Muscle layer of duodenum (tissue), 2 donors: ENCODE results near the gene PLA2G3.

Experiments used
- H3K27ac ChIP-seq: one replicate; pipeline ENCODE4 v1.7.0; 2013; ENCODE audit warnings: mild to moderate bottlenecking, low read length
- H3K27me3 ChIP-seq: one replicate; pipeline ENCODE4 v1.7.0; 2013; ENCODE audit warnings: low read depth, mild to moderate bottlenecking, control low read depth, low read length
- H3K36me3 ChIP-seq, 2 donors: one replicate each; pipeline ENCODE4 v1.7.0; 2013; ENCODE audit warnings: low read length in 2 of 2, control low read depth in 1 of 2, mild to moderate bottlenecking in 1 of 2; ENCODE audit not compliant: insufficient read depth in 2 of 2, control insufficient read depth in 1 of 2
- H3K4me1 ChIP-seq, 2 donors: one replicate each; pipeline ENCODE4 v1.7.0; 2013; ENCODE audit warnings: low read length in 2 of 2, mild to moderate bottlenecking in 2 of 2, control low read depth in 1 of 2, moderate library complexity in 1 of 2; ENCODE audit not compliant: insufficient read depth in 2 of 2, control insufficient read depth in 1 of 2
- H3K4me3 ChIP-seq, 2 donors: one replicate each; pipeline ENCODE4 v1.7.0; 2013; ENCODE audit warnings: low read length in 2 of 2, low read depth in 1 of 2, mild to moderate bottlenecking in 1 of 2
- H3K9me3 ChIP-seq, 2 donors: one replicate each; pipeline ENCODE4 v1.7.0; 2013; ENCODE audit warnings: low read length in 2 of 2, control low read depth in 1 of 2, mild to moderate bottlenecking in 1 of 2; ENCODE audit not compliant: control insufficient read depth in 1 of 2
- donor health status: healthy.

PLA2G3 gene

DNA sequence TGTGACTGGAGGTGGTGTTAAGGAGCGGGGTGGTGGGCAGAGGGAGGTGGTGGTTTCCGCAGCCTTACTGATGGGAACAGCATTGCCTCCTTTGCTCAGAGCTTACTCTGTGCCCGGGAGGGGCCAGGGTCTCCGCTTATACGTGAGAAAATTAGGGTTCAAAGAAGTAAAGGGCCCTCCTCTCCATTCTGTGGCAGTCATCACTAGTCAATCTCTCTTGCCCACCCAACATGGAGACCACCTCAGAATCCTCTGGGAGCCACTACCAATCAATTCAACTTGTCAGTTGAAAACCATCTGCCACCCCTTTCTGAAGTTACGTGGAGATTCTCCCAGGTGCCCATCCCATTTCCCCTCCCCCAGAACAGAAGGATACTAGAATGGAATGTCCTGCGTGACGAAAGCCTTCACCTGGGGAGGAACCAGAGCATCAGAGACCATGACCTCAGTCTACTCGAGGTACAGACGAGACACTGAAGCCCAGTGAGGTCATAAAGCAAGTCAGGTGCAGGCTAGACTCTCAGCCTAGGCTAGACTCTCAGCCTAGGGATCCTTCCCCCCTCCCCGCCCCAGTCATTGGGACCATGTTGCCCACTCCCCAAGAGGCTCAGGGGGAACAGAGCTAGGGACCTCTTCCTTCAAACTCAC is 34.9 kb downstream of the PLA2G3 start:
- Histone ChIP-seq H3K9me3 (no peaks in the 10 kb centered on the region), H3K36me3 (peaks cover 11 to 22% of the 10 kb centered on the region in 2 donors), H3K27ac (peak overlapping the region; percentile 95), H3K4me3 (peak overlapping the region; percentile 78 to 82), H3K4me1 (peaks cover 16 to 52% of the 10 kb centered on the region in 2 donors), H3K27me3 (no peaks in the 10 kb centered on the region)

- Histone ChIP-seq H3K36me3 (peaks cover 16 to 28% of the 10 kb centered on the region in 2 donors), H3K27me3 (no peaks in the 10 kb centered on the region), H3K4me1 (peaks cover 16 to 57% of the 10 kb centered on the region in 2 donors), H3K27ac (peak overlapping the region; percentile 95), H3K4me3 (peak overlapping the region in 1 of 2 donors; percentile 82), H3K9me3 (no peaks in the 10 kb centered on the region)
These were observed 35.4 kb downstream of the PLA2G3 start for GRCh38 chr22:31104869-31105268.

GRCh38 chr22:31103899-31104694 is 36.2 kb downstream of the PLA2G3 start:
- Histone ChIP-seq H3K4me3 (no peak overlapping the region), H3K4me1 (peaks cover 18 to 65% of the 10 kb centered on the region in 2 donors), H3K27me3 (no peaks in the 10 kb centered on the region), H3K27ac (peak overlapping the region; percentile 96), H3K36me3 (peaks cover 22 to 35% of the 10 kb centered on the region in 2 donors), H3K9me3 (no peaks in the 10 kb centered on the region)

GRCh38 chr22:31103111-31103510 is 37.2 kb downstream of the PLA2G3 start:
- Histone ChIP-seq H3K9me3 (no peaks in the 10 kb centered on the region), H3K27ac (peak overlapping the region; percentile 96), H3K4me1 (peaks cover 19 to 73% of the 10 kb centered on the region in 2 donors), H3K27me3 (no peaks in the 10 kb centered on the region), H3K4me3 (peak overlapping the region in 1 of 2 donors; percentile 19), H3K36me3 (peaks cover 25 to 39% of the 10 kb centered on the region in 2 donors)

DNA sequence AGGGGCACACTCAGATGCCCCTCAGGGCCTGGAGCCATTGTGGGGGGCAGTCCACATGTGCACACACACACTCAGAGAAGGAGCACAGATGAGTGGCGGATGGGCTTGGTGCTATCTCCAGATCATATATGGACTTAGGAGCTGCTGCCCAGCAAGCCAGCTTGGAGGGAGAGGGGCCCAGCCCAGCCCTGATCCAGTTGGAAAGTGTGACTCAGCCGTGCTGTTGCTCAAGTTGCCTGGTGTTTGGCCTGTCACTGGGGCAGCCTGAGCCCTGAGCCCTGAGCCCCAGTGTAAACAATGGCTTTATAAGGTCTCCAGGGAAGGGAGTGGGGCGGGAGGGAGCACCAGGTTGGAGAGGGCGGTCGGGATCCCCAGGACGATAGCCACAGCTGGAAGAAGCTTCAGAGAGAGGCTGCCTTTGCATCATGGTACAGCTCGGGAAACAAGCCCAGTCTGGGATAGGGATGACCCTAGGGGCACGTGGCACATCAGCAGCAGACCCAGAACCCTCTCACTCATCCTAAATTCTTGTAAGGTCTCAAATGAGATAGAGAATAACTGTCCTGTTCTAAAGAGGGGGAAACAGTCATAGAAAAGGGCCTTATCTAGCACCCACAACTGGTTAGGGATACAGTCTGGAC is 37.7 kb downstream of the PLA2G3 start:
- Histone ChIP-seq H3K4me1 (peaks cover 16 to 74% of the 10 kb centered on the region in 2 donors), H3K4me3 (peak overlapping the region in 1 of 2 donors; percentile 19)

DNA sequence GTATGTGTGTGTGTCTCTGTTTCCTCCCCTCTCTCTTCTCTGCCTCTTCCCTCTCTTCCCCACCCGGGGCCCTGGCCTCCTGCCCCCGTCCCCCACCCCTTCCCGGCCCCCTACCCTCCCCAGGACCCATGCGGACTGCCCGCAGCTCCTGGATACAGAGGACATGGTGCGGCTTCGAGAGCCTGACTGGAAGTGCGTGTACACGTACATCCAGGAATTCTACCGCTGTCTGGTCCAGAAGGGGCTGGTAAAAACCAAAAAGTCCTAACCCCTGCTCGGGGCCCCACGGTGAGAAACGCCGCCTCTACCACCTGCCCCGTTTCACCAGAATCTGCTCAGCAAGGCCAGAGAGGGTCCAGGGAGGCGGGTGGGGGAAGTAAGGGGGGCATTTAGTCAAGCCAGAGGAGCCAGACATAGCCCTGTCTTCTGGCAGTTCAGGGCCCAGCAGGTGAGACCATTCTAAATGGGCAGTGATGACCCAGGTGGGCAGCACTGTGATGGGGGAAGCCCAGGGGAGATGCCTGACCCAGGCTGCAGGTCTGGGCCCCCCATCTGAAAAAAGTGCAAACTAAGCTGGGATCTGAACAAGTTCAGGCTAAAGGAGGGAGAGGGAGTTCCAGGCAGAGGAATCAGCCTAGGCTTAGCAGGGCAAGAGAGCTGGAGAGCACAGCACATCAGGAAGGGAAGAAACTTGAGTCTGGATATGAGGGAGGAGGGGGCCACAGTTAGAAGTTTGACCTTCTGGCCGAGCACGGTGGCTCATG is 39.4 kb downstream of the PLA2G3 start:
- Histone ChIP-seq H3K27ac (peak overlapping the region; percentile 23), H3K4me3 (no peak overlapping the region), H3K36me3 (peaks cover 37 to 53% of the 10 kb centered on the region in 2 donors), H3K4me1 (peaks cover 16 to 86% of the 10 kb centered on the region in 2 donors), H3K27me3 (no peaks in the 10 kb centered on the region), H3K9me3 (no peaks in the 10 kb centered on the region)

More for the DNA sequence above, 37.7 kb downstream of the PLA2G3 start:
- Histone ChIP-seq H3K36me3 (peaks cover 25 to 43% of the 10 kb centered on the region in 2 donors), H3K27me3 (no peaks in the 10 kb centered on the region), H3K9me3 (no peaks in the 10 kb centered on the region), H3K27ac (peak overlapping the region; percentile 96)

GRCh38 chr22:31099841-31100761 is 40.2 kb downstream of the PLA2G3 start:
- Histone ChIP-seq H3K27ac (peak overlapping the region; percentile 36), H3K4me1 (peaks cover 16 to 86% of the 10 kb centered on the region in 2 donors), H3K4me3 (no peak overlapping the region), H3K36me3 (peaks cover 45 to 56% of the 10 kb centered on the region in 2 donors), H3K27me3 (no peaks in the 10 kb centered on the region), H3K9me3 (no peaks in the 10 kb centered on the region)

- Histone ChIP-seq H3K4me1 (peaks cover 16 to 89% of the 10 kb centered on the region in 2 donors), H3K9me3 (no peaks in the 10 kb centered on the region), H3K27me3 (no peaks in the 10 kb centered on the region), H3K4me3 (no peak overlapping the region), H3K36me3 (peaks cover 49 to 60% of the 10 kb centered on the region in 2 donors), H3K27ac (peak overlapping the region; percentile 36)
These were observed 40.9 kb downstream of the PLA2G3 start for GRCh38 chr22:31099386-31099785.

DNA sequence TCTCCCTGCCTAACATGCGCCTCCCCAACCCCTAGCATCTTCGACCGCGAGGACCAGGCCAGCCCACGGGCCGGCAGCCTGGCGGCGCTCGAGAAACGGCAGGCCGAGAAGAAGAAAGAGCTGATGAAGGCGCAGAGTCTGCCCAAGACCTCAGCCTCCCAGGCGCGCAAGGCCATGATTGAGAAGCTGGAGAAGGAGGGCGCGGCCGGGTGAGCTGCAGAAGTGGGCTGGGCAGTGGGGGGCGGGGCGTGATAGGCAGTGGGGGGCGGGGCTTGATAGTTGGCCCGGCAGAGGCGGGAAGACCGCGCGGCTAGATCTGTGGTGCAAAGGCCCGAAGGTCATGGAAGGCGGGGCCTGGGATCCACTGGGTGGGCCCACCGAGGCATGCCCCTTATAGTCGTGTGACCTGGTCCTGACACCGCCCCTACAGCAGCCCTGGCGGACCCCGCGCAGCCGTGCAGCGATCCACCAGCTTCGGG is 41.6 kb downstream of the PLA2G3 start:
- Histone ChIP-seq H3K36me3 (peaks cover 49 to 66% of the 10 kb centered on the region in 2 donors), H3K4me1 (peaks cover 13 to 92% of the 10 kb centered on the region in 2 donors), H3K4me3 (no peak overlapping the region), H3K27me3 (no peaks in the 10 kb centered on the region), H3K9me3 (no peaks in the 10 kb centered on the region), H3K27ac (peak overlapping the region; percentile 36)
